Endometrial microvascular endothelial cells (primary cell): ENCODE results near the gene UBE2L5. TPM values are rescaled to one million over a fixed set of nuclear protein-coding genes. Genes with fewer than 3 reads are reported as not detected.

ENCODE experiments used
- in situ Hi-C: cut with HindIII; loops from 2 replicates; pipeline ENCODE4 v1.10.0; 2017; ENCODE audit warnings: low sequenced_read_pairs, low pct_unique_long_range_greater_than_20kb; ENCODE audit errors: inconsistent ontology term
- total RNA-seq: library from RNA; depleted of rRNA; stranded (reverse); fragments of >200 nt; gene quantifications from one replicate; pipeline ENCODE4 v1.2.3, GENCODE V29; 2015; ENCODE audit errors: inconsistent ontology term

The UBE2L5 gene
- total RNA-seq, 1 donor from 2014 or later = not detected

DNA sequence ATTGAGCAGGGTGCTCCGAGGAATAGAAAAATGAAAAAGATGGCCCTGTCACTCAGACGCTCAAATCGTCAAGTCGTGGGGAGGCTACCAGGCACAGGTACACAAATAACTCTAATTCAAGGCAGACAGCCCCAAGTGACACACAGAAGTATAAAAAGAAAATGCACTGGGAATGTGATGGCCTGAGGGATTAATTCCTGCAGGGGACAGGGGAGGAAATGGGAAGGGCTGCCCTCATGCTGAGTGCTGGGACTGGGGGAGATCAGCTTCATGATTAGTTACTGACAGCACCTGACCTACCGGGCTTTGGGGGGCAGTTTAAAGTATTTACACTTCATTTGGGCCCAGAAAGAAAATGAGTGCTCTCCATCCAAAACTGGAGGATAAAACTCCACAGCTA lies 20.9 kb upstream of the UBE2L5 start:
- in situ Hi-C loops = no loop called here

DNA sequence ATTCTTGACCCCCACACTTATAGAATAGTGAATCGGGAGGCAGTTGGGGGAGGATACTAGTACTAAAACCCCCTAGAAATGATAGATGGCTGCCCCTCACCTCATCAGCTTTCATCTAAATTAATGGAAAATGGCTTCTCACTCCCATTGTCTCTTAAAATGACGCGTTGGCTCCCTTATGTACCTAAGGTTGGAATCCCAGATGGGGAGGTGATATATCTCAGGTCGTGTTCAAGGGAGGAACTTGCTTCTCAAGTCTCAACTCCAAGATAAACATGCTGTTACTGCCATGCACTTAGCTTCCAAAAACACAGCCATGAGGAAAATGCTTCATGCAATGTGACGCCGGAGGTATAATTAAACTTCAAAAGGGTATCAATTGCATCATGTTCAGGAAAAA lies 18.8 kb upstream of the UBE2L5 start:
- in situ Hi-C loops = no loop called here

DNA sequence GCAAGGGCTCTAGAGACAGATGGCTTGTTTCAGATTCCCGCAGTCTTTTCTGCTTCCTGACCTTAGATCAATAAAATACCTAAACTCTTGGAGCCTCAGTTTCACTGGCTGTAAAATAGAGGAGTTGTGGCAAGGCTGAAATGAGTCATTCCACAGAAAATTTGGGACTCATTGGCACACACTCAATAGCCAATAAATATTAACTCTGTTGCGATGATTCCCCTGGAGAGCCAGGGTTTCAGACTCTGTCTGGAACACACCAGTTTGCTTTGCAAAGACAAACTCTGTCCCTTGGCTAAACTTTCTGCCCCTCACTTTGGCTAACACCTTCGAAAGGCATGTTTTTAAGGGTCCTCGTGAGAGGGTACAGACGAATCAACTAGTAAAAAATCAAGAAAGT lies 18.1 kb upstream of the UBE2L5 start:
- in situ Hi-C loops = no loop called here

DNA sequence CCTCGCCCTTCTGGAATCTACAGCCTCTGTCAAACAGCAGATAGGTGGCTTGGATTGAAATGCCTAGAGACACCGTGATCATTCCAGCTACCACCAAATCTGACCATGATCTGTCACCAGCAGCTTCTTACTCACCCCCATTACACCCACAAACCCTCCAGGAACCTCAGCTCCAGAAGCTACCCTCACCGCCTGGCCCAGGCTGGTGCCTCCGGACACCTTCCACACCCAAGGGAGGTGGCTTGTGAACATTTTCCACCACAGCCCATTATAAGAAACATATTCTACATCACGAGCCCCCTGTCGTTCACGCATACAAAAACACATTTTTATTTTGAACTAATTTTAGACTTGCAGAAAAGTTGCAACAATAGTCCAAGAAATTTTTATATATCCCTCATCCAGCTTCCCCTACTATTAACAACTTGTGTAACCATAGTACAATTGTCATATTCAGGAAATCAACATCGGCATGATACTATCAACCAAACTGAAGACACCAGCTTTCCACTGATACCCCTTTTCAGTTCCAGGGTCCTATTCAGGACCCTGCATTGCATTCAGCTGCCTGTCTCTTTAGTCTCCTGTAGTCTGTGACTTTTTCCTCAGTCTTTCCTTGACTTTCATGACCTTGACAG lies 15.4 kb upstream of the UBE2L5 start:
- in situ Hi-C loops = no loop called here

DNA sequence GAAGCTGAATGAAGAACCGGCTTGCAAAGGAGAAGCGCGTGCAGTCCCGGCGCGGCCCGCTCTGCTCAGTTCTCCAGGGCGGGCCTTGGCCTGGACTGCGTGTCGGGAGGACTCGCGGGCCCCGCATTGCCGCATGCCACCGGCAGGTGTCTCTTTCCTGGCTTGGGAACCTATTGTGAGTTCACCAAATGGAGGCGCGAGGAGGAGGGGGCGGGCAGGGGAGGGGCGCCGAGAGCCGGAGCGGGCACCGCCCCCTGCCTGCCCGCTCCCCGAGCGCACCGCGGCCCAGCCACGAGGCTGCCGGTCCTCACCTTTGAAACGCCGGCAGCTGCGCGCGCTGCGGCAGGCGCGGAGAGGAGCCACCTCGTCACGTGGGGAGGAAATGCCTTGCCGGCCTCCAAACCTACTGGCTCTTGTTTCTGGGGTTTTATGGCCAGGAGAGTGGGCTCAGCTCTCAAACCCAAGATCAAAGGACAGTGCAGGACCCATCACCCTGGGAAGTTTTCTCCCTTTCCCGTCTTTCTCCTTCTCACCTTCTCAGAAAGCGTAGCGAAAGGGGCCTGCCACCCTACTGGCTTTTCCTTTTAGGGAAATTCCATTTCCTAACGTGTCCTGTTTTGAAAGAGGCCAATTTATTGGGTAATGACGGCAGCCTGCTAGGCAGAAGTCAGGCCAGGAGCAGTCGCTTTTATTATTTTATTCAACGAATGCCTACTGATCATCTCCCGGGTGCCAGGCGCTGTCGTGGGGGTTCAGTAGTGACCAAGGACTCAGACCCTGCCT lies 13.8 kb upstream of the UBE2L5 start:
- in situ Hi-C loops = no loop called here

DNA sequence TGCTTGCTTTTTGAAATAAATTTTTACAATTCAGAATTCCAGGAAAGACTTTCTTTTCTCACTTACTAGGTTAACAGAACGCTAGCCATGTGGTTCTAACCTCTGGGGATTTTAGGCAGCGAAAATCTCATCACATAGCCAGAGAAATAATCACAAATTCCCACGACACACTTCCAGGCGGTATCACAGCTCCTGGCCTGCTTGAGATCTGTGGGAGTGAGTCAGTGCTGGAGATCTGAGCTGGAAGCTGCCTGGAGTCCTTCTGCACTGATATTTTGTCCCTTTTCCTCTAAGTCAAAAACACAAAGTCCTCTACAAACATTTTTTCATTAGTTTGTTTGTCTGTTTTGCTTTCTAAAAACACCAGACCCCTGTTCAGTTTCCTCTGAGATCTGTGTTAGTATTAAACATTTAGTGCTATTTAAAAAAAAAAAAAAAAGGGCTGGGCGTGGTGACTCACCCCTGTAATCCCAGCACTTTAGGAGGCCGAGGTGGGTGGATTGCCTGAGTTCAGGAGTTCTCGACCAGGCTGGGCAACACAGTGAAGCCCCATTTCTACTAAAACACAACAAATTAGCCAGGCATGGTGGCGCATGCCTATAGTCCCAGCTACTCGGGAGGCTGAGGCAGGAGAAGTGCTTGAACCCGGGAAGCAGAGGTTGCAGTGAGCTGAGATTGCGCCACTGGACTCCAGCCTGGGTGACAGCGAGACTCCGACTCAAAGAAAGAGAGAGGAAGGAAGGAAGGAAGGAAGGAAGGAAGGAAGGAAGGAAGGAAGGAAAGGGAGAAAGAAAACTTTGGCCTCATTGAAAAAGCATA lies 12.2 kb upstream of the UBE2L5 start:
- in situ Hi-C loops = no loop called here

DNA sequence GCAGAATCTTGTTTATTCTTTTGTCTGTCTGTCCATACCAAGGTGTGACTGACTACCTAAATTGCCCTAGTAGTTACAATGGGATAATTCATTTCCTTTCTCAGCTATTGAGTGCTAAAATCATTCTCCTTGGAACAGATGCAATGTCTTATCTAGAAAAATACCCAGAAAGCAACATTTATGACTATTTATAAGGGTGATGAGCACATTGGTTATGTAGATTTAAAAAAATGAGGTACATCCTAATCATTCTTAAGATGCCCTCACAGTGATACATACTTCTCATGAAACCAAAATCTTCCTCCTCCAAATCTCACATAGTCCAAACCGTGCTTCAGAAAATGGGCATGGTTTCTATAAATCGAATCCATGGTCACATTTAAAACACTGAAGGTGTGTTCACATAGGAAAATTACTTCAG lies 11.6 kb upstream of the UBE2L5 start:
- in situ Hi-C loops = no loop called here

DNA sequence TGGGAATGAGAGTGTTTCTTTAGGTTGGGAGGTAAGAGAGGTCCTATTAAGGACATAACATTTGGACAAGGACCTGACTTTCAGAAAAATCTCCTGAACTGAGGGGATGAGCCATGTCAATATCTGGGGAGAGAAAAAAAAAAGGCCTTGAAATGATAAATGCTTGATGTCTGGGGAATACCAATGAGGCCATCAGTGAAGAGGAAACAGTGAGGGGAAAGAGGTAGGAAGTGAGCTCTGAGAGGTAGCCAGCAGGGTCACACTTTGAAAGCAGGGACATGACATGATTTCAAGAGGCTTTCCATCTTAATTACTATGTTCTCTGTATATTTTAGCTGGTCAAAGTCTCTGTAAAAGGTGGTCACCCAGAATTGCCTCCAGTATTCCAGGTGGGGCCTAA lies 9.9 kb upstream of the UBE2L5 start:
- in situ Hi-C loops = no loop called here

DNA sequence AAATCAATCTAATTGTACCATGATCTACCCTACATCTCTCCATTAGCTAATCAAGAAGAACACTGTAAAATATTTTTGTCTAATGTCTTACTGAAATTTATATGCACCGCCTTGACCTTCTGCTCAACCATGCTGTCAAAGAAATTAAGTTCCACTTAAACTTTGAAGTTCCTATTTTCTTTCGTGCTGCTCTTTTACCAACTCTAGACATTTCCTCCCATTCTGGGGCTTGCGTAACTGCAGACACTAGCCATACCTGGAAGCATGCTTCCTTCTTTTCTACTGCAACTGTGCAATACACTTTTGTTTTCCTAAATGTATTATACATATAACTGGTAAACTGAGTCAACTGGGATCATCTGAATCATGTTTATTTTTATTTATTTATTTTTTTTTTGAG lies 8.5 kb upstream of the UBE2L5 start:
- in situ Hi-C loops = no loop called here

DNA sequence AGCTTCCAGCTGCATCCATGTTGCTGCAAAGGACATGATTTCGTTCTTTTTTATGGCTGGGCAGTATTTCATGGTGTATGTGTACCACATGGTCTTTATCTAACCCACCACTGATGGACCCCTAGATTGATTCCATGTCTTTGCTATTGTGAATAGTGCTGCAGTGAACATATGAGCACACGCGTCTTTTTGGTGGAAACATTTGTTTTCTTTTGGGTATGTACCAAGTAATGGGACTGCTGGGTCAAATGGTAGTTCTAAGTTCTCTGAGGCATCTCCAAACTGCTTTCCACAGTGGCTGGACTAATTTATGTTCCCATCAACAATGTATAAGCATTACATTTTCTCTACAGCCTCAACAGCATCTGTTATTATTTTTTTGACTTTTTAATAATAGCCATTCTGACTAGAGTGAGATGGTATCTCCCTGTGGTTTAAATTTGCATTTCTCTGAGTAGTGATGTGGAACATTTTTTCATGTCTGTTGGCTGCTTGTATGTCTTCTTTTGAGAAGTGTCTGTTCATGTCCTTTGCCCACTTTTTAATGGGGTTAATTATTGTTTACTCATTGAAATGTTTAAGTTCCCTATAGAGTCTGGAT lies 6.8 kb upstream of the UBE2L5 start:
- in situ Hi-C loops = no loop called here

DNA sequence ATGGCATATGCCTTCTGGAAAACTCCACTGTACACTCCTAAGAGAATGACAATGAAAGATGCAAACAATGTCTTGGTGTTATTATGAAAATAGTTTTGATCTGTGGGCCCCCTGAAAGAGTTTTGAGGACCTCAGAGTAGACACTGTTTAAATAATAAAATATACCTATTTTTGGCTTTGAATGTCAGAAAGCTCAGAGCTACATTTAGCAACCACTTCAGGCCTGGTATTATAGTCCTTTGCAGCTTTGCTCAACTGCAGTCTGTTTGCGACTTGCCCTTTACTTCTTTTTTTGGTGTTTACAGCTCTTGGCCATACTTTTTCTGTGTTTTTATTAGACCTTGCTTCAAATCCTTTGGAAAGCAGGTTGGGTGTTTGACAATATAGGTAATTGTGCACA lies 5.8 kb upstream of the UBE2L5 start:
- in situ Hi-C loops = no loop called here

DNA sequence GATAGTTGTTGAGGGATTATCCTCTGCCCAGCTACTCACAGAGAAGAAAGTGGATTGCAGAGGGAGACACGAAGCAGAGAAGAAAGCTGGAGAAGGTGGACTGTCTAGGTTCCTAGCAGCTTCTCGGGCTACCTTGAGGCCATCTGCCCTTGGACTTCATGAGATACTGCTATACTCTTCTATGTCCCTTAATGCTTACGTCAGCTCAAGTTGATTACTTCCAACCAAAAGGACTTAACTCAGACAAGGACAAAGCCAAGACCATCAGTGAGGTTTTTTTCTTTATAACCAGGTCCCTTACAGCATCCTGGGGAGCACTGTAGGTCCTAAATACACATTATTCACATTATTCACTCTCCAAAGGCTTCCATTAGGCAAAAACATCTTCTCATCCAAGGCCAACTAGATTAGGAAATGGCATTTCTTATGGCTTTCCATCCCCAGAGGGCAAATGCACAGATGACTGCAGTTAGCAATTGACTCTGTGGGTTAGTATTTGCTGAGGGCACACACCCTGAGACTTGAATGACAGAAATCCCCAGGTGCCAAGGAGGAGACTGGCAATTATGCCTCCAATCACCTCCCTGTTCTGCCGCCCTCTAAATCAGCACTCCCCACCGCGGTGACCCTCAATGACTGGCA lies 4.1 kb upstream of the UBE2L5 start:
- in situ Hi-C loops = no loop called here

DNA sequence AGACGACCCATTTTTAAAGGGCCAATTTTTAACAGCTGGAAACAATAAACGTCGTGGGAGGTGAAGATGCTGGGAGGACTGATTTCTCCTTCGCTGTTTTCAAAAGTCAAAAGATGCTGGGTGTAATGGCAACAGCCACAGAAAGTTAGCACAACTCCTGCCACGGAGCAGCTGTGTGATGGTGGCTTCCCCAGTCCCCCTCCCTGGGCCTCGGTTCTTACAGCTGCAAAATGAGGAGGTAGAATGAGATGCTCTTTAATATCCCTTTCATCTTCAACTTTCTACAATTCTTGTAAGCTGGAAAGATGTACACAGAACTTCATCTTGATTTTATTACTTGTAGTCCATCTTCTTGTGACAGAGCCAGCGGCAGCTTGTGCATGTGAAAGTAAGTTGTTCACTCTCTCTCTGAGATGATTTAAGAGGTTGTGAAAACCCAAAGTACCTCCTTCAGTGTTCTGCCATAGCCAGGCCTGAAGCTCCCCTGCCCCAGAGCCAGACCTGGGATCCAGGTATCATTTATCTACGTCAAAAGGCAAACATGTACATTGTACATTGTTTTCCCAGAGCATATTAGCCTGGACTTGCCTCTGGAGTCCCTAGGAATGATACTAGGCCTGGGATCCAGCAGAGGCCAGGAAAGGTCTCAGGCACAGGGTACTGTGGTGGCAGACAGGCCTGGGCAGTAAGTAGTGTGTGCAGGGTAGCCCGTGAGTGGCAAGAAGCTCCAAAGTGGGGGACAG lies 3.4 kb upstream of the UBE2L5 start:
- in situ Hi-C loops = no loop called here

DNA sequence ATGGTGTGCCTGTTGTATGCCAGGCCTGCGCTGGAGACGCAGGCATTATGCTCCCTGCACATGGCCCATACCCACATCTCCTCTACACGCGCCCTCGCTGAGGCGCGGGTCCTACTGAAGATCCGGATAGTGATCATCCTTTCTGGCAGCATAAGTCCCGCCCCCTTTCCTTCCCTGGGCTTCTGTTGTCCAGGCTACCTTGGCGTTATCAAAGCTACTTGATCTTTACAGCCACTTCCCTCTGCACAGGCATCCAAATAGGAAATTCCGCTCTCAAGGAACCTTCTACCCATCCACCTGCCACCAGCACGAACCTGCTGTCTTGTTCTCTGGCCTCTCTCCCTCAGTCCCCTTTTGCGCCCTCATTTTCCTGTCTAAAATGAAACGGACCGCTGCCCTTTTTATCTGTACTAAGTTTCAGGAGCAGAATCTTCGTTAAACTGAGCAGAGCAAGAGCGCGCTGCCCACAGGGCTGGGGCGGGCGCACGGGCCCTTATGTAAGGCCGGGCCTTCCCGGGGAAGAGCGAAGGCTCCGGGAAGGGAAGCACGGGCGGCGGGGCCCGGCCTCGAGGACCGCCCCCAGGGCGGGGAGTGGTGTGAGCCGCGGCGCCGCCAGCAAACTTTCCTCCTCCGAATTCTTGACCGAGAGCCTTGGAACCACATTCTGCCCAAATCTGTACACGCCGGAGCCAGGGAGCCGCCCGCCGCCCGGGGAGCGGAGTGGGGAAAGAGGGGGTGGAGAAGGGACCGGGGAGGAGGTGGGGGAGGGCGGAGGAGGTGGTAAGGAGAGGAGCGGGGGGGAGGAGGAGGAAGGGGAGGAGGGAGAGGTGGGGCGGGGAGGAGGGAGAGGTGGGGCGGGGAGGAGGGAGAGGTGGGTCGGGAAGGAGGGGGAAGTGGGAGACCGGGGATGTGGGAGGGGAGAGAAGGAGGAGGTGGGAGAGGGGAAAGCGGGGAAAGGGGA lies 920 bp upstream of the UBE2L5 start:
- in situ Hi-C loops = no loop called here

DNA sequence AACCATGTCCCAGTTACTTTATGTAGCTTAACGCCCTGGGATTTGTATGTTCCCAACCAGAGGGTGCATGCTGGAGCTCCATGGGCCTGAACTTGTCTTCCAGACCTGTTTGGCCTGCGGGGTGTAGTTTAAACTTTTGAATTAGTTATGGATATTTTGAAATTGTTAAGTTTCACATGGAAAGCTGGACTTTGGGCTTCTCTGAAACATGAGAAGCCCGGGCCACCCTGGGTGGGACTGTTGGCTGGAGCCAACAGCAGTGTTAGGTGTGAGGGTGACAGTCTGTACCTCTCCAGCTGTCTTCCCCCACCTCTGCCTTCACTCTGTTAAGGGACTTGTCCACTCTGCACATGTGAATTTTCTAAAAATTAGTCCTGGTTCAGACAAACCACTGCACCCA lies 1.6 kb downstream of the UBE2L5 start:
- in situ Hi-C loops = no loop called here

DNA sequence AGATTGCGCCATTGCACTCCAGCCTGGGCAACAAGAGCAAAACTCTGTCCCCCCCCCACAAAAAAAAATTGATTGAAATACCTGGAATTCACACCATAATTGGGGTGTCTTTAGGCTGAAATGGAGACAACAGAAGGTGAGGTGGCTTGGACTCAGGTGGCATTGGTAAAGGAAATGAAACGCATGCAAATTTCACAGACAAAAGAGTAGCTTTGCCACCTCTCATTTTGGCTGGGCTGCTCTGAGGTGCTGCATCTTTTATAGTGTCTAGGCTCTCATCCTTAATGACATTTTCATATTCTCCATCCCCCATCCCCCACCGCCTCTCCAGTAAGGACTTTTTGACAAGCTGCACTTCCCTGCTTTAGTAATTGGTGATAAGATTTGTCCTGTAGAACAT lies 6.9 kb downstream of the UBE2L5 start:
- in situ Hi-C loops = no loop called here
